GM18526 (cell line): ENCODE results near the gene GRID1.

ENCODE experiments used
- POLR2A ChIP-seq: IDR thresholded peaks from 3 replicates; pipeline ENCODE4 v1.6.1; 2011; ENCODE audit not compliant: insufficient read length; ENCODE audit errors: extremely low read depth

The GRID1 gene

GRCh38 chr10:86329896-86330680 is 36.5 kb downstream of the GRID1 start:
- TF ChIP-seq POLR2A, result no peak

- TF ChIP-seq POLR2A, result no peak
Observed at GRCh38 chr10:86329093-86329710, 37.4 kb downstream of the GRID1 start.

- no peak for TF ChIP-seq POLR2A
Observed at GRCh38 chr10:86327954-86328725, 38.5 kb downstream of the GRID1 start.

GRCh38 chr10:86325158-86325557 is 41.4 kb downstream of the GRID1 start:
- no peak for TF ChIP-seq POLR2A

GRCh38 chr10:86321568-86321967 is 45.0 kb downstream of the GRID1 start:
- no peak for TF ChIP-seq POLR2A

GRCh38 chr10:86319676-86320075 is 46.9 kb downstream of the GRID1 start:
- no peak for TF ChIP-seq POLR2A

- no peak for TF ChIP-seq POLR2A
Observed at GRCh38 chr10:86317949-86318725, 48.5 kb downstream of the GRID1 start.

GRCh38 chr10:86316990-86317389 is 49.6 kb downstream of the GRID1 start:
- TF ChIP-seq POLR2A, result no peak

GRCh38 chr10:86316274-86316835 is 50.2 kb downstream of the GRID1 start:
- no peak for TF ChIP-seq POLR2A

GRCh38 chr10:86315549-86315942 is 51.0 kb downstream of the GRID1 start:
- TF ChIP-seq POLR2A, result no peak

GRCh38 chr10:86314616-86315548 is 51.7 kb downstream of the GRID1 start:
- no peak for TF ChIP-seq POLR2A

- no peak for TF ChIP-seq POLR2A
Observed at GRCh38 chr10:86313621-86314041, 53.0 kb downstream of the GRID1 start.

- no peak for TF ChIP-seq POLR2A
Observed at GRCh38 chr10:86312701-86313270, 53.8 kb downstream of the GRID1 start.

- no peak for TF ChIP-seq POLR2A
Observed at GRCh38 chr10:86311906-86312305, 54.7 kb downstream of the GRID1 start.

- TF ChIP-seq POLR2A, result no peak
Observed at GRCh38 chr10:86311190-86311589, 55.4 kb downstream of the GRID1 start.
